ENCODE results near the gene SKP1.

SKP1 gene

GRCh38 chr5:134143944-134144941, 32.5 kb downstream of the SKP1 start:
- H3K27me3 ChIP-seq (replicated peaks; ENCODE audit: insufficient read depth, low read length) = no peaks in the 10 kb centered on the region
- no peak overlapping the region for H3K4me3 ChIP-seq (ENCODE audit: low read length)
- no peak for TF ChIP-seq EZH2phosphoT487 (IDR thresholded peaks at IDR 0.05; ENCODE audit: low read length)
- TF ChIP-seq CTCF (IDR thresholded peaks at IDR 0.05; ENCODE audit: low read length) = no peak
- TF ChIP-seq EZH2 (optimal IDR thresholded peaks at IDR 0.05; ENCODE audit: low read depth, low read length) = no peak
- H3K79me2 ChIP-seq (ENCODE audit: low read length) = peaks cover 13% of the 10 kb centered on the region; the same call in 1 of the 2 replicates
- no peaks in the 10 kb centered on the region for H3K4me1 ChIP-seq (ENCODE audit: low read length)
- peaks cover 8% of the 10 kb centered on the region for H4K20me1 ChIP-seq (ENCODE audit: insufficient read depth, low read length)
- no peak for DNase-seq
- H3F3A ChIP-seq (ENCODE audit: insufficient read depth, low read length) = peaks cover 7% of the 10 kb centered on the region; the same call in 1 of the 2 replicates
- no peak overlapping the region for H3K9ac ChIP-seq (ENCODE audit: low read length)
- no peak overlapping the region for H2AFZ ChIP-seq (ENCODE audit: low read length)
- H3K27ac ChIP-seq (ENCODE audit: low read length) = no peak overlapping the region
- no peaks in the 10 kb centered on the region for H3K9me2 ChIP-seq (replicated peaks; ENCODE audit: insufficient read depth, low read length)
- H3K4me2 ChIP-seq (ENCODE audit: low read depth, low read length) = no peak overlapping the region
- H3K9me3 ChIP-seq (replicated peaks; ENCODE audit: insufficient read depth, low read length) = no peaks in the 10 kb centered on the region
- 0 out of 2 replicates have a peak, but pooled peaks cover 7% of the 10 kb centered on the region for H3K36me3 ChIP-seq (replicated peaks; ENCODE audit: insufficient read depth, low read length)

DNA sequence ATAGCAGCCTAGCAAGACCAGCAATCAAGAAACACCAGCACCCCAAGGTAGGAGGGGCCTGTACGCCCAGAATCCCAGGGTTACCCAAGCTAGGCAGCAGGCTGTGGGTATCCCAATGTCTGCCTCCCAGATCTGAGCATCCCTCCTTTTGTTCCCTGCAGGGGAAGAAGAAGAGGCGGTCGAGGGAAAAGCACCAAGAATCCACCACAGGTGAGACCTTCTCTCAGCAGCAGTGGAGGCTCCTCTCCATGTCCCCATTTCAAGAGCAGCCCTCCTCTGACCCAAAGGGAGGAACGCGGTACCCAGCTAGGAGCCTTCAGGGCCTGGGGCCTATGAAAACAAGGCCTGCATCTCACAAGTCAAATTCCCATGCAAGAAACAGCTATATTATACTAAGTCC, 33.3 kb downstream of the SKP1 start:
- H3K4me2 ChIP-seq (ENCODE audit: low read depth, low read length) = no peak overlapping the region
- H3K9me2 ChIP-seq (replicated peaks; ENCODE audit: insufficient read depth, low read length) = no peaks in the 10 kb centered on the region
- no peaks in the 10 kb centered on the region for H3K27me3 ChIP-seq (replicated peaks; ENCODE audit: insufficient read depth, low read length)
- H3K4me1 ChIP-seq (ENCODE audit: low read length) = peaks cover 6% of the 10 kb centered on the region
- no peak for TF ChIP-seq EZH2phosphoT487 (IDR thresholded peaks at IDR 0.05; ENCODE audit: low read length)
- no peak for TF ChIP-seq CTCF (IDR thresholded peaks at IDR 0.05; ENCODE audit: low read length)
- TF ChIP-seq EZH2 (optimal IDR thresholded peaks at IDR 0.05; ENCODE audit: low read depth, low read length) = no peak
- H3F3A ChIP-seq (ENCODE audit: insufficient read depth, low read length) = peaks cover 6% of the 10 kb centered on the region; the same call in 1 of the 2 replicates
- peaks cover 13% of the 10 kb centered on the region; the same call in 1 of the 2 replicates for H3K79me2 ChIP-seq (ENCODE audit: low read length)
- no peak overlapping the region for H3K27ac ChIP-seq (ENCODE audit: low read length)
- H2AFZ ChIP-seq (ENCODE audit: low read length) = no peak overlapping the region
- no peaks in the 10 kb centered on the region for H3K9me3 ChIP-seq (replicated peaks; ENCODE audit: insufficient read depth, low read length)
- DNase-seq = no peak
- no peak overlapping the region for H3K4me3 ChIP-seq (ENCODE audit: low read length)
- 0 out of 2 replicates have a peak, but pooled peaks cover 5% of the 10 kb centered on the region for H3K36me3 ChIP-seq (replicated peaks; ENCODE audit: insufficient read depth, low read length)
- H4K20me1 ChIP-seq (ENCODE audit: insufficient read depth, low read length) = peaks cover 8% of the 10 kb centered on the region
- no peak overlapping the region for H3K9ac ChIP-seq (ENCODE audit: low read length)

- no peaks in the 10 kb centered on the region for H3F3A ChIP-seq (ENCODE audit: insufficient read depth, low read length)
- H3K9me2 ChIP-seq (replicated peaks; ENCODE audit: insufficient read depth, low read length) = no peaks in the 10 kb centered on the region
- DNase-seq = no peak
- H3K27me3 ChIP-seq (replicated peaks; ENCODE audit: insufficient read depth, low read length) = no peaks in the 10 kb centered on the region
- H3K9ac ChIP-seq (ENCODE audit: low read length) = no peak overlapping the region
- H3K9me3 ChIP-seq (replicated peaks; ENCODE audit: insufficient read depth, low read length) = no peaks in the 10 kb centered on the region
- no peak overlapping the region for H3K4me2 ChIP-seq (ENCODE audit: low read depth, low read length)
- H2AFZ ChIP-seq (ENCODE audit: low read length) = no peak overlapping the region
- TF ChIP-seq EZH2 (optimal IDR thresholded peaks at IDR 0.05; ENCODE audit: low read depth, low read length) = no peak
- no peak for TF ChIP-seq CTCF (IDR thresholded peaks at IDR 0.05; ENCODE audit: low read length)
- TF ChIP-seq EZH2phosphoT487 (IDR thresholded peaks at IDR 0.05; ENCODE audit: low read length) = no peak
- H3K79me2 ChIP-seq (ENCODE audit: low read length) = peaks cover 13% of the 10 kb centered on the region; the same call in 1 of the 2 replicates
- peaks cover 8% of the 10 kb centered on the region for H4K20me1 ChIP-seq (ENCODE audit: insufficient read depth, low read length)
- H3K4me1 ChIP-seq (ENCODE audit: low read length) = peaks cover 12% of the 10 kb centered on the region
- no peak overlapping the region for H3K4me3 ChIP-seq (ENCODE audit: low read length)
- H3K36me3 ChIP-seq (replicated peaks; ENCODE audit: insufficient read depth, low read length) = 0 out of 2 replicates have a peak, but pooled peaks cover 5% of the 10 kb centered on the region
- no peak overlapping the region for H3K27ac ChIP-seq (ENCODE audit: low read length)
Observed at GRCh38 chr5:134142806-134143205, 33.9 kb downstream of the SKP1 start.

All from MM.1S (cell line).